Glomerular visceral epithelial cell (primary cell): ENCODE data around the gene PARD3B.
A peak's percentile ranks its signal among the peaks of the same experiment; 100 is the strongest.
"Not testable (repeated sequence)": the region's sequence is repeated elsewhere in the genome, so short reads cannot be mapped to it uniquely, and the experiment has no call there.

Source experiments
- DNase-seq: peaks from one replicate; pipeline ENCODE4 v3.0.0-alpha.2; 2016; ENCODE audit errors: extremely low spot score

PARD3B gene

GRCh38 chr2:205189301-205189700 lies 644.0 kb downstream of the PARD3B start:
- DNase-seq, result no peak

GRCh38 chr2:205190528-205190927 lies 645.3 kb downstream of the PARD3B start:
- DNase-seq, result no peak

GRCh38 chr2:205193125-205193835 lies 648.0 kb downstream of the PARD3B start:
- DNase-seq, result no peak

DNA sequence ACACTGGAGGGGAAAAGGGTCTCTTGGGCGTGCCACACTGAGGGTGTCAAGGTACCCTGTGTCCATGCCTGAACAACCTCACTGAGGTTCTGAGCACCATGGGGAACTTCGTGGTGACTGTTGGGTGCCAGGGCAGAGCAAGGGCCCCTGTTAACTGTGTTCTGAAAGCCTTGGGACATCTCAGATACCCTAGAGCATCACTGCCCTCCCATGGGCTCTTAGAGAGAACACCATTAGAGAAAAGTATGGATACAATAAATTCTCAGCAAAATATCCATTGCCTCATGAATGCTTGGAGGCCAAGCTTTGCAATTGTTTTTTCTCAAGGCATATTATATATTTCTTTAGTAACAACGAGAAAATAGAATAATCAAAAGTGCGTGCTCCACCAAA lies 648.6 kb downstream of the PARD3B start:
- DNase-seq, result no peak

DNA sequence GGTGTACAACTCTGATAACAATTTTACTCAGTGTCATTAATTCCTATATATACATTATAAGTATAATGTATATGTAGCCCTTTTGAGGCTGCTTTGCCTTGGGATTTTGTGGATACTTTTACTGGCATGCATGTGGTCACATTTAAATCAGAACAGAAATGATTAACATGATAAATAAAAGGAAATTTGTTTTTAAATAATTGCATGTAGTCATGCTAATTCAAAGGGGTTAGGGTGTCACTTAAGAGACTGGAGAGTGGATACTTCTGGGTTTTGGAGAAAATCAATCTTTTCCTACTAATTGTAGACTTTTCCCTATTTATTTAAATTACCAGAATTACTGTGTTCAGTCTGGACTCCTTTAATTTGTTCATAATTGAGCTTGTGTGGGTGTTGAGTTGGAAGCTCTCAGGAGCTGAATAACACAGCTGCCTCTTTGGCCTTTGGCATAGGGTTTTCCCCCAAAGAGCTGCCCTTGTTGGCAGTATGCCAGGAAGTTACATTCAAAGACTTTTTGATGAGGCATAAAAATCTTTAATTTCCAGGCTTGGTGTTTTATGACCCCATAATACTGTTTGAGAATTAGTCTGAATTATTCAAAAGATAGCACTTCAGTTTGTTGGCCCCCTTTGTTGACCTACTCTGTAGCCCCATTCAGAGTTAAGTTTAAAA lies 652.3 kb downstream of the PARD3B start:
- DNase-seq, result no peak

DNA sequence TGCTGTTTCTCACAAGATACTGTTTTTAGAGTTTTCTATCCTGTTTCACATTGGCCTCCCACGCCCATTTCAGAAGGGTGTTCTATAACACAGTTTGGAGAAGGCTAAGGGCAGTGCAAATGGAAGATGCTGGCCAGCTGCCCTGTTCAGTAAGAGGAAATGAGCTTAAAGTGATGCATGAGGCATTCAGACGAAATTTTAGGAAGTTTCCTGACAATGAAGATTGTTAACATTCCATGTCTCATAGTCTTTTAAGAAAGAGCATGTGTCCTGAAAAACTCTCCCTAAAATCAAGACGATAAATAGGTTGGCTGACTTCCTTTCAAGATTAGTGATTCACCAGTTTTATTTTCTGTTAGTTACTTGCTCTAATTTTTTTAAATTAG lies 652.9 kb downstream of the PARD3B start:
- DNase-seq, result no peak

DNA sequence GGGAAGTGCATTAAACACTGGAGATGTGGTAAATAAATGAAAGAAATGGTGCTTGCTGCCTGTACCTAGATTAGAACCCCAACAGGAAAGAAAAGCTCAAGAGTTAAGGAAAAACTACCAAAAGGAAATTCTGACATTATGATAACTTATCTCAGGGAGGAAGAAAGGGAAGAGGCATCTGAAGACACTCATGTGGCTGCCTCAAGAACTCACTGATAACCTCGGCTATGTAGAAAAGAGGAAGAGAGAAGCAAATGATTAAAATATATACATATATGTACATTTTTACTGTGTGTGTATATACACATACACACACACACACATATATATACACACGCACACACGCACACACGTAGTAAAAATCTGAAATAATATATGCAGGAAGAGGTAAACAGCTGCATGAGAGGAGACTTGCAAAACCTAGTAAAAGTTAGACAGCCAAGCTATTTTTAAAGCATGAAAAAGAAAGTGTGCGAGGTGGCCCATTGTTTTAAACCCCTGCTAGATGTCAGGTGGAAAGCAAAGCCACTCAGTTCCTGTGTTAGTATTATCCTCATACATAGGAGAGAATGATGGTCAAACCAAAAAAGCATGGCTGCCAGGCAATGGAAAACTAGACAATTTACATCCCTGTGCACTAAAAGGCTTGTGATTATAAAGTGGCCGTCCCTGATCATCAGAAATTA lies 654.0 kb downstream of the PARD3B start:
- DNase-seq, result no peak

GRCh38 chr2:205210494-205210893 lies 665.2 kb downstream of the PARD3B start:
- no peak for DNase-seq

GRCh38 chr2:205212357-205212756 lies 667.1 kb downstream of the PARD3B start:
- DNase-seq, result no peak

- no peak for DNase-seq
These were observed 670.8 kb downstream of the PARD3B start for GRCh38 chr2:205216092-205216491.

- DNase-seq, result no peak
These were observed 671.3 kb downstream of the PARD3B start for GRCh38 chr2:205216580-205216979.

DNA sequence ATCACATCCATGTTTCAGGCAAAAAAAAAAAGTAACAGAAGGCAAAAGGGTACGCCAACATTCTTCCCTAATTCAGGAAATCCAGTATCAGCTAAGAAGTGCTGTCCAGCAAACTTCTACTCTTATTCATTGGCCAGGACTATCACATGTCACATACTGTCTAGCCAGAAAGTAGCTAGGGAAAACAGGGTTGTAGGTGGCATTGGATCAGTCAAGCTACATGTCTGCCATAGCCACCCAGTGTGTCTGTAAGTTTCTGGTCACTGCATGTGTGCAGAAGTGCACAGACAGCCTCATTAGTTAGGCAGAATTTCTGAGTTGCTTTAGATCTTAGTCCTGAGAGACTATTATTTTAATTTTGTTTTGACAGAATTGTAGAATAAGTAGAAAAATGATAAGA lies 671.7 kb downstream of the PARD3B start:
- DNase-seq, result no peak

- DNase-seq, result no peak
These were observed 672.8 kb downstream of the PARD3B start for GRCh38 chr2:205218056-205218455.

GRCh38 chr2:205218816-205219215 lies 673.5 kb downstream of the PARD3B start:
- DNase-seq, result not testable (repeated sequence)

- DNase-seq, result no peak
These were observed 675.3 kb downstream of the PARD3B start for GRCh38 chr2:205220559-205220958.

DNA sequence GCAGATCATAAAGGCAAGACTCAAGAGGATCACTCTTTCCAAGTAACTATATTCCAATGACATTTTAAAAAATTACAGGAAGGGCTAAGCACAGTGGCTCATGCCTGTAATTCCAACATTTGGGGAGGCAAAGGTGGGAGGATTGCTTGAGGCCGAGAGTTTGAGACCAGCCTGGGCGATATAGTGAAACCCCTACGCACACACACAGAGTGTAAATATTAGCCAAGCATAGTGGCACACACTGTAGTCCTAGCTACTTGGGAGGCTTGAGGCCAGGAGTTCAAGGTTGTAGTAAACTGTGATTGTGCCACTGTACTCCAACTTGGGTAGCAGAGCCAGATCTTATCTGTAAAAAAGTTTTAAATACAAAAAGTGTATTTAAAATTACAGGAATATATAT lies 686.8 kb downstream of the PARD3B start:
- DNase-seq, result no peak

DNA sequence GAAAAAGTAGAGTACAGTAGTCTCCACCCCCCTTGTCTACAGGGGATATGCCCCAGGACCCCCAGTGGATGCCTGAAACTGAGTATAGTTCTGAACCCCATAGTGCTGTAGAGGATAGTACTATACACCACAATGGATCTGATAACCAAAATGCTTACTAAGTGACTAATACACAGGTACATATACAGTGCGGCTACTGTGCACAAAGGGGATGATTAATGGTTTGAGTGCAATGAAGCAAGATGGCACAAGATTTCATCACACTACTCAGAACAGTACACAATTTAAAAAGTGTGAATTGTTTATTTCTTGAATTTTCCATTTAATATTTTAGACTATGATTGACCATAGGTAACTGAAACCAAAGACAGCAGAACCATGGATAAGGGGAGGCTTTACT lies 690.2 kb downstream of the PARD3B start:
- peak; percentile 25 for DNase-seq

GRCh38 chr2:205237524-205237923 lies 692.2 kb downstream of the PARD3B start:
- no peak for DNase-seq

DNA sequence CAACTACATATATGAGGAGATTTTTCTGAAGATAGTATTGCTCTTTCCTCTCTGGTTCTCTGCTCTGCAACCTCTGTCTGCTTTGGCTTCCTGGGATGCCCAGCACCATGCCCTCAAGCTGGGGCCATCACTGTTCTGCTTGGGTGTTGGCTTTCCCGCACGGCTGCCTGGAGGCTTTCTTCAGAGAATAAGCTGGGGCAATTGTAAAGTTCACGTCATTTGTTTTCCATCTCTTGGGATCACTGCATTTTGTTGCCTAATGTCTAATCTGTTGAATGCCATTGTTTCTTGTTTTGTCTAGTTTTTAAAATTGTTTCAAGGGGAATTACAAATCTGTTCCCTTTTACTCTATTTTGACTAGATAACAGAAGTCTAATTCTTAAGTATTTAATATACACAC lies 699.7 kb downstream of the PARD3B start:
- DNase-seq, result no peak

GRCh38 chr2:205245652-205246051 lies 700.4 kb downstream of the PARD3B start:
- DNase-seq, result no peak

- no peak for DNase-seq
These were observed 713.8 kb downstream of the PARD3B start for GRCh38 chr2:205259121-205259520.

GRCh38 chr2:205261516-205262020 lies 716.3 kb downstream of the PARD3B start:
- DNase-seq, result no peak

DNA sequence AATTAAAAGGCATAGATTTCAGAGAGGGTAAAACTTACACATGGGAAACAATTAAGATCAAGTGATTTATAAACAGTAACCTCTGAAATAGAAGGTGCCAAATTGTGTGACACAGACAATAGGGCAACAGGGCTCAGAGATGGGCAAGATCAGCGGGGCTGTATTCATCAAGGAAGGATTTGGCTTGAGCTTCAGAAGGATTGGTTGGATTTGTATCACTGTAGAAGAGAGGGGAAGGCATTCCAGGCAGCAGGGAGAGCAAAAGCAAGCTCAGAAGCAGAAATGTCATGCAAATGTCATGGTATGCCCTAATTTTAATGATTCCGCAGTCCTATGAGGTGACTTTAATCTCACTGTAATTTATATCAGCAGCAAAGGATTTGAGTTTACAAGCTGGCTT lies 722.0 kb downstream of the PARD3B start:
- DNase-seq, result no peak
